SU-DHL-6 (cell line): Measurements from ENCODE around the gene E2F1.

Source experiments
- H2AFZ ChIP-seq: fragments of 200-600 bp; sonication (generic); 2 replicates; pipeline ENCODE4 v1.6.1; 2014; ENCODE audit warnings: low read depth, mild to moderate bottlenecking, moderate library complexity, mixed read lengths, antibody characterized with exemption, low read length; ENCODE audit not compliant: severe bottlenecking
- H3F3A ChIP-seq: fragments of 200-600 bp; shearing (Covaris generic); 2 replicates; pipeline ENCODE4 v1.6.0; 2016; ENCODE audit warnings: antibody characterized with exemption, mild to moderate bottlenecking; ENCODE audit not compliant: insufficient read depth
- H3K27ac ChIP-seq: fragments of 200-600 bp; sonication (generic); 2 replicates; pipeline ENCODE4 v1.5.1; 2016; ENCODE audit warnings: low read depth, mild to moderate bottlenecking, low read length, moderate library complexity, mixed read lengths
- H3K27me3 ChIP-seq: fragments of 200-600 bp; sonication (generic), shearing (Covaris generic); 2 replicates; pipeline ENCODE4 v1.6.0; 2014; ENCODE audit warnings: mild to moderate bottlenecking, low read length
- H3K36me3 ChIP-seq: fragments of 200-600 bp; sonication (generic); 2 replicates; pipeline ENCODE4 v1.6.1; 2014; ENCODE audit warnings: mild to moderate bottlenecking, low read length, mixed read lengths
- H3K4me2 ChIP-seq: fragments of 300-600, 200-600 bp; shearing (Covaris generic), sonication (generic); 2 replicates; pipeline ENCODE4 v1.6.0; 2014; ENCODE audit warnings: low read length, low read depth, mild to moderate bottlenecking; ENCODE audit not compliant: poor library complexity, severe bottlenecking
- H3K4me3 ChIP-seq: fragments of 200-600 bp; sonication (generic); 2 replicates; pipeline ENCODE4 v1.5.1; 2014; ENCODE audit warnings: antibody characterized with exemption, low read length, mild to moderate bottlenecking, mixed read lengths; ENCODE audit not compliant: insufficient read depth, poor library complexity, severe bottlenecking
- H3K79me2 ChIP-seq: fragments of 200-600 bp; sonication (generic); 2 replicates; pipeline ENCODE4 v1.6.1; 2014; ENCODE audit warnings: mild to moderate bottlenecking, low read length, moderate library complexity; ENCODE audit not compliant: insufficient read depth
- H3K9ac ChIP-seq: fragments of 200-600 bp; sonication (generic); 2 replicates; pipeline ENCODE4 v1.7.0; 2014; ENCODE audit warnings: mild to moderate bottlenecking, low read length
- H3K9me2 ChIP-seq: fragments of 200-600 bp; sonication (generic); replicated peaks from 2 replicates; pipeline ENCODE4 v1.6.1; 2014; ENCODE audit warnings: low read length; ENCODE audit not compliant: insufficient read depth
- H3K9me3 ChIP-seq: fragments of 200-600 bp; sonication (generic); 2 replicates; pipeline ENCODE4 v1.6.1; 2014; ENCODE audit warnings: low read length, mixed read lengths; ENCODE audit not compliant: insufficient read depth
- H4K20me1 ChIP-seq: fragments of 200-600 bp; sonication (generic); 2 replicates; pipeline ENCODE4 v1.6.1; 2014; ENCODE audit warnings: low read depth, mild to moderate bottlenecking, antibody characterized with exemption, low read length, moderate library complexity, mixed read lengths
- EZH2phosphoT487 ChIP-seq: fragments of 200-600 bp; sonication (generic), shearing (Covaris generic); conservative IDR thresholded peaks from 2 replicates; pipeline ENCODE4 v1.6.1; 2018; ENCODE audit warnings: mild to moderate bottlenecking, antibody characterized with exemption, low read length, moderate library complexity, mixed read lengths
- TF ChIP-seq, protein P1 (sequence below): fragments of 200-600 bp; sonication (generic); IDR thresholded peaks from one replicate; pipeline ENCODE4 v1.5.1; 2017; ENCODE audit warnings: antibody characterized with exemption, mild to moderate bottlenecking, low read length, moderate library complexity; ENCODE audit not compliant: insufficient read depth, poor library complexity, severe bottlenecking

E2F1 gene

DNA sequence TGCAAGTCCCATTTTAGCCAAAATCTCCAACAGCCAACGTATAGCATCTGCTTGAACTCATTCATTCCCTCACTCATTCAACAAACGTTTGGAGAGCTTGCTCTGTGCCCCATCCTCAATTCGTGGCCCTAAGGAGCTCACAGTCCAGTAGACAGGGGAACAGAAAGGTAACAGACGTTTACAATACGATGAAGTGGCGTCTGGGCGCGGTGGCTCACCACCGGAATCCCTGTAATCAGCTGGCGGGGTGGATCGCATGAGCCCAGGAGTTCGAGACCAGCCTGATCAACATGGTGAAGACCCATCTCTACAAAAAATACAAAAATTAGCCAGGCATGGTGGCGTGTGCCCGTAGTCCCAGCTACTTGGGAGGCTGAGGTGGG lies 790 bp upstream of the E2F1 start:
- no peaks in the 10 kb centered on the region for H3K36me3 ChIP-seq
- H3K9ac ChIP-seq, result peak overlapping the region; percentile 53
- H3F3A ChIP-seq, result peaks cover 40% of the 10 kb centered on the region; the same call in 1 of the 2 replicates
- H3K4me2 ChIP-seq, result peak overlapping the region; percentile 50
- 0 out of 2 replicates have a peak overlapping the region, but pooled peaks have one; percentile 28 for H3K27ac ChIP-seq
- H4K20me1 ChIP-seq, result no peaks in the 10 kb centered on the region
- H3K4me3 ChIP-seq, result peak overlapping the region; percentile 30
- peaks cover 32% of the 10 kb centered on the region for H3K79me2 ChIP-seq
- no peak for TF ChIP-seq EZH2phosphoT487
- TF ChIP-seq, protein P1, sequence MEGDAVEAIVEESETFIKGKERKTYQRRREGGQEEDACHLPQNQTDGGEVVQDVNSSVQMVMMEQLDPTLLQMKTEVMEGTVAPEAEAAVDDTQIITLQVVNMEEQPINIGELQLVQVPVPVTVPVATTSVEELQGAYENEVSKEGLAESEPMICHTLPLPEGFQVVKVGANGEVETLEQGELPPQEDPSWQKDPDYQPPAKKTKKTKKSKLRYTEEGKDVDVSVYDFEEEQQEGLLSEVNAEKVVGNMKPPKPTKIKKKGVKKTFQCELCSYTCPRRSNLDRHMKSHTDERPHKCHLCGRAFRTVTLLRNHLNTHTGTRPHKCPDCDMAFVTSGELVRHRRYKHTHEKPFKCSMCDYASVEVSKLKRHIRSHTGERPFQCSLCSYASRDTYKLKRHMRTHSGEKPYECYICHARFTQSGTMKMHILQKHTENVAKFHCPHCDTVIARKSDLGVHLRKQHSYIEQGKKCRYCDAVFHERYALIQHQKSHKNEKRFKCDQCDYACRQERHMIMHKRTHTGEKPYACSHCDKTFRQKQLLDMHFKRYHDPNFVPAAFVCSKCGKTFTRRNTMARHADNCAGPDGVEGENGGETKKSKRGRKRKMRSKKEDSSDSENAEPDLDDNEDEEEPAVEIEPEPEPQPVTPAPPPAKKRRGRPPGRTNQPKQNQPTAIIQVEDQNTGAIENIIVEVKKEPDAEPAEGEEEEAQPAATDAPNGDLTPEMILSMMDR, result no peak
- H3K9me3 ChIP-seq, result no peaks in the 10 kb centered on the region
- H3K9me2 ChIP-seq, result no peaks in the 10 kb centered on the region
- H2AFZ ChIP-seq, result peak overlapping the region; percentile 73
- no peaks in the 10 kb centered on the region for H3K27me3 ChIP-seq

DNA sequence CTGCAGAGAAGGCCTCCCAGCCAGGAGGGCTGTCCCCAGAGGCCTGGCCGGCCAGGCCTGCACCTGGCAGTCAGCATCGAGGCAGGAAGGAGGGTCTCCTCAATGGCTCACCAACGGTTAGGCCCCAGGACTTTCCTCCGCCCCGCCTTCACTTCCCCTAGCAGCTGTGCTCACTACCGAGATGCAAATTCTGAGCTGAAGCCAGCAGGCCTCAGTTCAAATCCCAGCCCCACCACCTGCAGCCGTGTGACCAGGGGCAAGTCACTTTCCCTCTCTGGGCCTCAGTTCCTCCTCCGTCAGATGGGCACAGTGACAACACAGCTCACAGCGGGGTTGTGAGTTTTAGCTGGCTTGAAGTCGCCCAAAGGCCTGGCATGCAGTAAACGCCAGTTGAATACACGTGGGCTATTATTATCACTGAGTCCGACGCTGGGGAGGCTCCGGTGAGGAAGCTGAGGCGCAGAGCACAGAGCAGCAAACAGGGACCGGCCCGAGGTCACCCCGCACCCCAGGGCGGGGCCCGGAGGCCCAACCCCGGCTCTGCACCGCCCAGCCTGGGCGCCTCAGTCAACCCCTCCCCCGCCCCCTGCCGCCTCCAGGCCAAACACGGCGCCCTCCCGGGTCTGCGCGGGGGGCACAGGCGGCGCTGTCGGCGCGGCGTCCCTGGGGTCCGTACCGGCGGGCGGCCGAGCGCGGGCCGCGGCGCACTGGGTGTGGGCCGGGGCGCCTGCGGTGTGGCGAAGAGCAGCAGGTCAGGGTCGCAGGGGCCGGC lies 671 bp downstream of the E2F1 start:
- peaks cover 46% of the 10 kb centered on the region for H3K79me2 ChIP-seq
- peak overlapping the region; percentile 80 for H3K4me2 ChIP-seq
- H3K9me2 ChIP-seq, result no peaks in the 10 kb centered on the region
- H3F3A ChIP-seq, result peaks cover 51% of the 10 kb centered on the region
- no peaks in the 10 kb centered on the region for H4K20me1 ChIP-seq
- no peak overlapping the region for H2AFZ ChIP-seq
- H3K27ac ChIP-seq, result peak overlapping the region; percentile 94
- no peaks in the 10 kb centered on the region for H3K27me3 ChIP-seq
- peak overlapping the region; percentile 69 for H3K4me3 ChIP-seq
- no peaks in the 10 kb centered on the region for H3K9me3 ChIP-seq
- TF ChIP-seq EZH2phosphoT487, result no peak
- TF ChIP-seq, protein P1, result no peak
- H3K36me3 ChIP-seq, result no peaks in the 10 kb centered on the region
- peak overlapping the region; percentile 67 for H3K9ac ChIP-seq

DNA sequence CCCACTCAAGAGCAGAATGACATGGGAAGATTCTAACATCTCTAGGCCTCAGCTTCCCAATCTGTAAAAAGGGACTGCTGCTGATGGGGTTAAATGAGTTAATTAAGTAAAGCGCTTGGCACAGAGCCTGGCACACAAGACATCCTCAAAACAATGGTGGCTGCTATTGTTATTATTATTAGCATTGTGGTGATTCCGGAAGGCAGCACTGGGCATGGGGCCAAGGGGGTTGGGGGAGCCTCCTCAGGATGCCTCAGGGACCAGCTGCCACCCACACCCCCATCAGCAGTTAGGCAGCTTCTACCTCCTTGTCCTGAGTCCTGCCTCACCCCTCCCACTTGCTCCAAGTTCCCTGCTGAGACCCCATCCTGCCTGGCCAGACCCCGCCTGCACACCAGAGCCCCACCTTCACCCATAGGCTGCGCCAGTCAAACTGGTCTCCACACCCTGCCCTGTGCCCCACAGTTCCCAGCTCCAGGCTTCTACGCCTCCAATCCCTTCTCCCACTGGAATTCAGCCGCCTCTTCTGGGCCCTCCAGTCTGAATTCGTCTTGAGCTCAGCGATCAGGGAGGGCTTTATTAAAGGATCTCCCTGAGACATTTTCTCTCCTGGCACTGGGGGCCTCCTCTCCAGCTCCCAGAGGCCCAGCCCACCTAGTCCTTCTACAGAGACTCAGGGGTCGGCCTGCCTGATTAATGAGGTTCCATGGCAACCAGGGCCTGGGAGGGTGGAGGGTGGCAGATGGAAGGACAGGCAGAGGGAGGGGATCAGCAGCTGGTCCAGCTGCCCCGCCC lies 1.5 kb downstream of the E2F1 start:
- Histone ChIP-seq H3K27me3 (no peaks in the 10 kb centered on the region), H3K27ac (peak overlapping the region; percentile 94), H3K9me3 (no peaks in the 10 kb centered on the region), H3K9ac (peak overlapping the region; percentile 67), H4K20me1 (no peaks in the 10 kb centered on the region), H3K9me2 (no peaks in the 10 kb centered on the region), H3K36me3 (no peaks in the 10 kb centered on the region), H3K4me2 (peak overlapping the region; percentile 80), H3K79me2 (peaks cover 51% of the 10 kb centered on the region), H3K4me3 (peak overlapping the region; percentile 58), H2AFZ (no peak overlapping the region), H3F3A (peaks cover 57% of the 10 kb centered on the region)
- TF ChIP-seq EZH2phosphoT487, result no peak
- TF ChIP-seq, protein P1, result no peak
